Measurements from ENCODE around the gene GRM7. TPM values are rescaled to one million over a fixed set of nuclear protein-coding genes. Genes with fewer than 3 reads are reported as not detected.

The GRM7 gene
- total RNA-seq, 4 donors from 2014 or later = 0.40 TPM; not detected in 3

GRCh38 chr3:7709376-7710082 lies 848.6 kb downstream of the GRM7 start:
- TF ChIP-seq CTCF (IDR thresholded peaks at IDR 0.05) (no peak), POLR2A (IDR thresholded peaks at IDR 0.05) (no peak)
- Histone ChIP-seq H3K4me3 (no peak overlapping the region), H3K4me1 (no peaks in the 10 kb centered on the region), H3K27ac (no peak overlapping the region), H3K27me3 (no peaks in the 10 kb centered on the region), H3K36me3 (no peaks in the 10 kb centered on the region), H3K9me3 (no peaks in the 10 kb centered on the region)
- no peak for DNase-seq

- no peak overlapping the region for H3K27ac ChIP-seq
- no peak for TF ChIP-seq POLR2A (IDR thresholded peaks at IDR 0.05)
- no peak for TF ChIP-seq CTCF (IDR thresholded peaks at IDR 0.05)
- H3K4me1 ChIP-seq = no peaks in the 10 kb centered on the region
- no peaks in the 10 kb centered on the region for H3K9me3 ChIP-seq
- no peak overlapping the region for H3K4me3 ChIP-seq
- H3K27me3 ChIP-seq = no peaks in the 10 kb centered on the region
- DNase-seq = no peak
- no peaks in the 10 kb centered on the region for H3K36me3 ChIP-seq
Observed at GRCh38 chr3:7710284-7710683, 849.4 kb downstream of the GRM7 start.

GRCh38 chr3:7713724-7714123 lies 852.8 kb downstream of the GRM7 start:
- Histone ChIP-seq H3K4me1 (no peaks in the 10 kb centered on the region), H3K9me3 (no peaks in the 10 kb centered on the region), H3K27me3 (no peaks in the 10 kb centered on the region), H3K27ac (no peak overlapping the region), H3K4me3 (no peak overlapping the region), H3K36me3 (no peaks in the 10 kb centered on the region)
- no peak for DNase-seq
- no peak for TF ChIP-seq POLR2A (IDR thresholded peaks at IDR 0.05)
- no peak for TF ChIP-seq CTCF (IDR thresholded peaks at IDR 0.05)

GRCh38 chr3:7720649-7721297 lies 859.9 kb downstream of the GRM7 start:
- Histone ChIP-seq H3K4me1 (no peaks in the 10 kb centered on the region), H3K4me3 (no peak overlapping the region), H3K27me3 (no peaks in the 10 kb centered on the region), H3K36me3 (no peaks in the 10 kb centered on the region), H3K9me3 (no peaks in the 10 kb centered on the region), H3K27ac (no peak overlapping the region)
- no peak for DNase-seq
- TF ChIP-seq POLR2A (IDR thresholded peaks at IDR 0.05) (no peak), CTCF (IDR thresholded peaks at IDR 0.05) (no peak)

GRCh38 chr3:7721869-7722268 lies 861.0 kb downstream of the GRM7 start:
- DNase-seq = no peak
- H3K27ac ChIP-seq = no peak overlapping the region
- no peak for TF ChIP-seq CTCF (IDR thresholded peaks at IDR 0.05)
- TF ChIP-seq POLR2A (IDR thresholded peaks at IDR 0.05) = no peak
- no peaks in the 10 kb centered on the region for H3K27me3 ChIP-seq
- no peaks in the 10 kb centered on the region for H3K36me3 ChIP-seq
- H3K4me3 ChIP-seq = no peak overlapping the region
- H3K4me1 ChIP-seq = no peaks in the 10 kb centered on the region
- H3K9me3 ChIP-seq = no peaks in the 10 kb centered on the region
